Jurkat, Clone E6-1 (cell line): Measurements from ENCODE around the gene BATF3. TPM values are rescaled to one million over a fixed set of nuclear protein-coding genes. Genes with fewer than 3 reads are reported as not detected.
"Not testable (repeated sequence)": the region's sequence is repeated elsewhere in the genome, so short reads cannot be mapped to it uniquely, and the experiment has no call there.

Experiments used
- DNase-seq: peaks from one replicate; pipeline ENCODE4 v3.0.0-alpha.2; 2011; ENCODE audit warnings: low read depth, low spot score
- H3K4me3 ChIP-seq: 2 replicates; pipeline ENCODE4 v1.5.1; 2011; ENCODE audit warnings: mild to moderate bottlenecking, low read length, control low read depth, moderate library complexity
- polyA plus RNA-seq: library from polyadenylated mRNA; unstranded; fragments of >200 nt; gene quantifications from one replicate; pipeline ENCODE4 v1.2.1, GENCODE V29; 2012; ENCODE audit warnings: missing spikeins; ENCODE audit not compliant: insufficient read length, insufficient read depth

Gene BATF3
- polyA plus RNA-seq = 65.0 TPM

DNA sequence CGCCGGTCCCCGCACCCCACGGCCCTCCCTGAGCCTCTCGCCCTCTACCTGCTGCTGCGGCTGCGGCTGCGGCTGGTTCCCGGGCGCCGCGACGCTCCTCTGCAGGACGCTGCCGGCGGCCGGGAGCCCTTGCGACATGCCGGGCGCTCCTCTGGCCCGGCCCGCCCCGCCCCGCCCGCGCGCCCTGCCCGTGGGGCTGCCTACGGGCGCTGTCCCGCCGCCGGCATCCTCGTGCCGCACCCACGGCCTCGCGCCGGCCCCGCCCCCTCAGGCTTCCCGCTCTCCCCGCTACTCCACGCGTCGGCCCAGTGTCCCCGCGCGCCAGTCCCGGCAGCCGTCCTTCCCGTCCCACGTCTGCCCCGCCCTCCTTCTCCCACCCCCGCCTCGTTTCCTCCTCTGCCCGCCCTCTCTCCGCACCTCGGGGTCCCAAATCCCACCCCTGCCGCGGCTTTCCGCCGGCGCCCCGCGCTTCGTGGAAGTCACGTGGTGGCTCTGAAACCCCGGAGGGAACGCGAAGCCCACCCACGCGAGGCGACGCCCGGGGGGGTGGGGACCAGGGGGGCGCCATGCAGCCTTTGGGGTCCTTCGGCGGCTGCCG, at the start of gene BATF3:
BATF3 (minus strand) TSS at position 216 of the 598 bp plus-strand sequence; CDS start at position 138, 78 bp downstream.
- H3K4me3 ChIP-seq = peak within 1 kb of the TSS; percentile 66
- peak; percentile 56 for DNase-seq

DNA sequence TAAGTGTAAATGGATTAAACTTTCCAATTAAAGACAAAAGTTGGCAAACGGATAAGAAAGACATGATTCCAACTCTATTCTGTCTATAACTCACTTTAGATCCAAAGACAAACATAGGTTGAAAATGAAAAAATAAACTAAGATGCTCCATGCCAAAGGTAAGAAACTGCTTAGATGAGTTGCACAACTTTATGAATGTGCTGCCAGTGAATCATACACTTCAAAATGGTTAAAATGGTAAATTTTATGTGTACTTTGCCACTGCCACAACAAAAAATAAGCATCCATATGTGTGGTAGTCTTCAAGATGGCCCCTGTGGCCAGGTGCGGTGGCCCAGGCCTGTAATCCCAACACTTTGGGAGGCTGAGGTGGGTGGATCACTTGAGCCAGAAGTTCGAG, 46.9 kb upstream of the BATF3 start:
- no peak for DNase-seq
- H3K4me3 ChIP-seq = no peak overlapping the region

DNA sequence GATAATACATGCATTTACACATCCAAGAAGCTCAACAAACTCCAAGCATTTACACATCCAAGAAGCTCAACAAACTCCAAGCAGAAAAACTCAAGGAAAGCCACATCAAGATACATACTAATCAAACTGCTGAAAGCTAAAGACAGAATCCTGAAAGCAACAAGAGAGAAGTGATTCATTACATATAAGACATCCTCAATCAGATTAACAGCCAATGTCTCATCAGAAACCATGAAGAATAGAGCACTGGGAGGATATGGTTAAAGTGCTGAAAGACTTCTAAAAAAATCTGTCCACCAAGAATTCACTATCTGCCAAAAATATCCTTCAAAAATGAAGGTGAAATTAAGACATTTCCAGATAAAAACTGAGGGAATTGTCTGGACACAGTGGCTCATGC, 45.7 kb upstream of the BATF3 start:
- H3K4me3 ChIP-seq = no peak overlapping the region
- no peak for DNase-seq

DNA sequence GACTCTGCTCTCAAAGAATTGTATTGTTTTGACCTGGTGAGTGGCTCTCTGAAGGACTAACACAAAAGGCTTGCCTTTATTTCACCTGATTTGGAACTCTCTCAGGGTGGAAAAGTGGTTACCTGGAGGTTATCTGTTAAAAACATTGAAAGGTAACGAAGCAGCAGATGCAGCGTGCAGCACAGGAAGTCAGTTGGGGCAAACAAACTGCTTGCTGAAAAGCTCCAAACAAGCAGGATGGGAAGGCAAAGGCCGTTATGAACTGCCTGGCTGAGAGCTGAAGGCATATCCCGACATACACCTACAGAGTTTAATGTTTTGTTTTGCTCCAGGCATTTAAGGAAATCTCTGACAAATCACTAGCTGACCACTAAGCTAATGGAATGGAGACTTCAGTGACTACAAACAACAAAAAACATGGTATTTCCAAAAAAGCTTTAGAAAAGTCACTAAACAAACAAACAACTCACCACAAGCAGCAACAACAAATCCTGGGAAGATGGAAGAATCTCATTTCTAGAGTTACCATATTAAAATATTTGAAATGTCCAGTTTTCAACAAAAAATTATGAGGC, 44.3 kb upstream of the BATF3 start:
- peak; percentile 74 for DNase-seq

GRCh38 chr1:212738330-212738729, 38.7 kb upstream of the BATF3 start:
- no peak for DNase-seq
- no peak overlapping the region for H3K4me3 ChIP-seq

More for the DNA sequence above, 44.3 kb upstream of the BATF3 start:
- H3K4me3 ChIP-seq = peak overlapping the region; percentile 4; the same call in 1 of the 2 replicates

DNA sequence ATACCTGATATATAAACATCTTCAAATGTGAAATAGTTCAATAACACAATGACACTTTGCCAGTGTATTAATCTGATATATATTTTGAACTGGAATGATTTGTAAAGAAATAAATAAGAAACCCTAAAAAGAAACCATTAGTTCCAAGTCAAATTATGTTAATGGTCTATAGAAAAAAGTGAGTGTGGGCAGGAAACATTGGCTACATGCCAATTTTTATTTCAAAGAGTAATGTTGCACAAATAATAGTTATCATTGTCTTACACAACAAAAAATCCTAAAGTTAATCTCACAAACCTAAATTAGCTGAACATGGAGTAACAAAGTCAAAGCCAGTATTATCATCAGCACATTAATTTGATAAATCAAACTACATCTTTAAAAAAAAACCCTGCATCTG, 37.9 kb upstream of the BATF3 start:
- DNase-seq = no peak
- H3K4me3 ChIP-seq = no peak overlapping the region

- no peak overlapping the region for H3K4me3 ChIP-seq
- no peak for DNase-seq
Observed at GRCh38 chr1:212733109-212733508, 33.5 kb upstream of the BATF3 start.

DNA sequence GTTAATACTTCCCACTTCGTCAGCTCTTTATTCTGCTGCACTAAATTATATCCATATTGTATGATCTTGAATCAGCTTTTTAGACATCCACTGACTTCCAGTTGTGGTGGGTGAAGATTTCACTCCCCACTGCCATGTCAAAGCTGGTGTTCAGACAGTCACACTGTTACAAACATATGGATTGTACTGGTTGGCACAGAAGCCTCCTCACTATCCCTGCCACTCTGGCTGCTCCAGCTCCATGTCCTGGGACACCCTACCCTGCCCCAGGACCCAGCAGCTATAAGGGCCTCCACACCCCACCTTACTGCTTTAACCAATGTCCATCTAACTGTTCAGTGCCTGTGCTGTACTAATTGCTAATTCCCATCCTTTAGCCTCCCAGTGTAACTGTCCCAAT, 32.0 kb upstream of the BATF3 start:
- DNase-seq = no peak
- H3K4me3 ChIP-seq = no peak overlapping the region

GRCh38 chr1:212728606-212729005, 29.0 kb upstream of the BATF3 start:
- H3K4me3 ChIP-seq = no peak overlapping the region
- DNase-seq = no peak

GRCh38 chr1:212727386-212728181, 27.9 kb upstream of the BATF3 start:
- H3K4me3 ChIP-seq = no peak overlapping the region
- no peak for DNase-seq

DNA sequence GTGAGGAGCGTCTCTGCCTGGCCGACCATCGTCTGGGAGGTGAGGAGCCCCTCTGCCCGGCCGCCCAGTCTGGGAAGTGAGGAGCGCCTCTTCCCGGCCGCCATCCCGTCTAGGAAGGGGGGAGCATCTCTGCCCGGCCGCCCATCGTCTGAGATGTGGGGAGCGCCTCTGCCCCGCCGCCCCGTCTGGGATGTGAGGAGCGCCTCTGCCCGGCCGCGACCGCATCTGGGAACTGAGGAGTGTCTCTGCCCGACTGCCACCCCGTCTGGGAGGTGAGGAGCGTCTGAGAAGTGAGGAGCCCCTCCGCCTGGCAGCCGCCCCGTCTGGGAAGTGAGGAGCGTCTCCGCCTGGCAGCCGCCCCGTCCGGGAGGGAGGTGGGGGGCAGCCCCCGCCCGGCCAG, 25.0 kb upstream of the BATF3 start:
- not testable (repeated sequence) for DNase-seq, H3K4me3 ChIP-seq

- DNase-seq = no peak
- H3K4me3 ChIP-seq = no peak overlapping the region
Observed at GRCh38 chr1:212722270-212722957, 22.8 kb upstream of the BATF3 start.

DNA sequence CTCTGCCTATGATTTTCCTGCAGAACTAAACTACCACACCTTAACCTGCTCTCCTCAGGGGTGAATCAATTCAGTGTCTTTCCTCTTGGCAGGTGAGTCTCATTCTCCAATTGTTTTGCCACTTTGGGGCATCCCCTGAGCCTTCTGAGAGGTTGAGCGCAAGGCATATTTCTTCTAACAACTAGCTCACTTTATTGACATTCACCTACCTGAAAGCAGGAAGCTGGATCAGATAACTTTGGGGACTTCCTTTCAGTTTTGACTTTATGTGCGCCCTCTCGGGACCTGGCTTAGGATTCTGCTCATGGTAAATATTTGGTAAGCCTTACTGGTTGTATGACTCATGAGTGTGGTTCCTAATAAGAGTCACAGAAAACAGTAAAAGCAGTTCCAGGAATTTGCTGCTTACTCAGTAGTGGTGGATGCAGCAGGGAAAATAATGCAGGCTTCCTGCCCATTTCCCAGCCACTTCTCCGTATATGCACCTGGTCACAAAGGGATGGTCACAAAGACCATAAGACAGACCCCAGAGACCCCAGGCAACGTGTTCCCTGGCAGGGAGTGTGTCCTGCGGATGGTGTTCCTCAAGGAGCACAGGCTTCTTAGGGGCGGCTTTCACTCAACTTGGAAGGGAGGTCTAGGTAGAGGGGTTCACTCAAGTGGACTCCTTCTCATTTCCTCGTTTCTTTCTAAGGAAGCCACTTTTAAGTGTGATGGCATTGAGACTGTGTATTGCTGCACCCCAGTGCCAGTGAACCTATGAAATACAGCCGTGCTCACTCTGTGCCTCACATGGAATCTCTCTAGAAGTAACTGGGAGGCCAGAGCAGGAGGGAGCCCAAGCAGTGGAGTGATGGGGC, 22.0 kb upstream of the BATF3 start:
- no peak for DNase-seq
- H3K4me3 ChIP-seq = no peak overlapping the region

- no peak overlapping the region for H3K4me3 ChIP-seq
- DNase-seq = no peak
Observed at GRCh38 chr1:212719633-212720032, 20.0 kb upstream of the BATF3 start.

DNA sequence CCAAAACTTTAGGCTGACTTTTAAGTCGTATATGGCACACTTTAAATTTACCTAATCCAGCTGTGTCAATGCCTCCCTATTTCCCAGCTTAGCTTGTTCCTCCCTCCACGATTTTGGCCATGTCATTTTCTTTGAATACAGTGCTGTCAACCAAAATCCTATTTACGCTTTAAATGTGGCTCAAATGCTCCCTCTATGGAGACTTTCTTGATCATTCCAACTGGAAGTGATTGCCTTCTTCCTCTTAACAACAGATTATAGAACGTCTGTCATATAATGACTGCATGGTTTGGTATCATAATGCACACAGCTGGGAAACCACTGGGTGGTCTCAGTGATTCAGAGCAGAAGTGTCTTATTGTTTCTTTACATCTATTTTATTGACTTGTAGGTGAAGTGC, 18.9 kb upstream of the BATF3 start:
- no peak overlapping the region for H3K4me3 ChIP-seq
- DNase-seq = no peak

DNA sequence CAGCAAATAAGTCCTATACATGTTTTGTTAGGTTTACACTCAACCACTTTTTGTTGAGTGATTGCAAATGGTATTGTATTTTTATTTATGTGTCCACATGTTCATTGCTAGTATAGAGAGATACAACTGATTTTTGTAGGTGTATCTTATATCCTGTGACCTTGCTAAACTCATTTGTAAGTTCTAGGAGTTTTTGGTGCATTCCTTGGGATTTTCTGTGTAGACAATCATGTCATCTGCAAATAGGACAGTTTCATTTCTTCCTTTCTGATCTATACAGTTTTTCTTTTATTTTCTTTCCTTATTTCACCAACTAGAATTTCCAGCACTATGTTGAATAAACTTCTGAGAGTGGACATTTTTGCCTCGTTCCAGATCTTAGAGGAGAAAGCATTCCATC, 16.5 kb upstream of the BATF3 start:
- H3K4me3 ChIP-seq = no peak overlapping the region

DNA sequence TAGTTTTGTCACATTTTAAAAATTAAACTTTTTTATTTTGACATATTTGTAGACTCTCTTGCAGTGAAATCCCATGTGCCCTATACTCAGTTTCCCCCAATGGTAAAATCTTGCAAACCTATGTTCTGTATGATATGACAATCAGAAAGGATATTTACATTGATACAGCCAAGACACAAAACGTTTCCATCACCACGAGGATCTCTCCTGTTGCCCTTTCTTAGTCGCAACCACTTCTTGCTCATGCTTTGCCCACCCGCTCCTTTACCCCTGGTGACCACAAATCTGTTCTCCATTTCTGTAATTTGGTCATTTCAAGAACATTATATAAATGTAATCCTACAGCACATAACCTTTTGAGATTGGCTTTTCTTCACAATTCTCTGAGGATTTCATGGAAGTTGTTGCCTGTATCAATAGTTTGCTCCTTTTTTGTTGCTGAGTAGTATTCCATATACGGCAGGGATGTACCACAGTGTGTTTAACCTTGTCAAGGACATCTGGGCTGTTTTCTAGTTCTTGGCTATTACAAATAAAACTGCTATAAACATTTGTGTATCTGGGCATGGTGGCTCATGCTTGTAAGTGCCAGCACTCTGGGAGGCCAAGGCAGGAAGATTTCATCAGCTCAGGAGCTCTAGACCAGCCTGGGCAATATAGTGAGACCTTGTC, 14.0 kb upstream of the BATF3 start:
- H3K4me3 ChIP-seq = no peak overlapping the region
- DNase-seq = no peak

More for the DNA sequence above, 16.5 kb upstream of the BATF3 start:
- no peak for DNase-seq
